Smooth muscle cell (in vitro differentiated cells): ENCODE results near the gene NPW. TPM values are rescaled to one million over a fixed set of nuclear protein-coding genes. Genes with fewer than 3 reads are reported as not detected.
A peak's percentile ranks its signal among the peaks of the same experiment; 100 is the strongest.

ENCODE experiments used
- DNase-seq: peaks from one replicate; lab custom pipeline; 2025; ENCODE audit not compliant: unreplicated experiment; lab: John Stamatoyannopoulos, UW
- H2AFZ ChIP-seq: fragments of 200-600 bp; sonication (generic); 2 replicates; pipeline ENCODE4 v1.6.0; 2016; ENCODE audit warnings: antibody characterized with exemption, low read depth, mild to moderate bottlenecking
- H3F3A ChIP-seq: fragments of 200-600 bp; sonication (generic); 2 replicates; pipeline ENCODE4 v1.6.0; 2017; ENCODE audit warnings: antibody characterized with exemption, low read depth
- H3K27ac ChIP-seq: fragments of 200-600 bp; sonication (generic); 2 replicates; pipeline ENCODE4 v1.5.1; 2016; ENCODE audit warnings: low read depth, mild to moderate bottlenecking
- H3K27me3 ChIP-seq: fragments of 200-600 bp; sonication (generic); 2 replicates; pipeline ENCODE4 v1.6.1; 2016; ENCODE audit warnings: low read depth, mild to moderate bottlenecking
- H3K36me3 ChIP-seq: fragments of 200-600 bp; sonication (generic); 2 replicates; pipeline ENCODE4 v1.5.1; 2016; ENCODE audit warnings: low read depth
- H3K4me1 ChIP-seq: fragments of 200-600 bp; sonication (generic); 2 replicates; pipeline ENCODE4 v1.5.1; 2016; ENCODE audit warnings: low read depth
- H3K4me2 ChIP-seq: fragments of 200-600 bp; sonication (generic); 2 replicates; pipeline ENCODE4 v1.6.0; 2016; ENCODE audit warnings: mild to moderate bottlenecking
- H3K4me3 ChIP-seq: fragments of 200-600 bp; sonication (generic); 2 replicates; pipeline ENCODE4 v1.5.1; 2016; ENCODE audit warnings: mild to moderate bottlenecking
- H3K79me2 ChIP-seq: fragments of 200-600 bp; sonication (generic); 2 replicates; pipeline ENCODE4 v1.6.0; 2016; ENCODE audit warnings: low read depth, mild to moderate bottlenecking
- H3K9ac ChIP-seq: fragments of 200-600 bp; sonication (generic); 2 replicates; pipeline ENCODE4 v1.6.0; 2016; ENCODE audit warnings: low read depth
- H3K9me3 ChIP-seq: fragments of 200-600 bp; sonication (generic); replicated peaks from 2 replicates; pipeline ENCODE4 v1.5.1; 2016; ENCODE audit warnings: low read depth
- H4K20me1 ChIP-seq: fragments of 200-600 bp; sonication (generic); 2 replicates; pipeline ENCODE4 v1.6.0; 2016; ENCODE audit warnings: low read depth
- CTCF ChIP-seq: fragments of 200-600 bp; sonication (generic); IDR thresholded peaks from 2 replicates; pipeline ENCODE4 v1.5.1; 2017; ENCODE audit warnings: borderline replicate concordance, mild to moderate bottlenecking, antibody characterized with exemption; ENCODE audit not compliant: insufficient read depth, poor library complexity, severe bottlenecking
- WGBS: methylation state at CpG from one replicate; pipeline ENCODE4 v1.1.7; 2016; ENCODE audit warnings: low lambda C conversion rate; 5-methylcytosine and 5-hydroxymethylcytosine counted together
- polyA plus RNA-seq: library from polyadenylated mRNA; unstranded; fragments of >200 nt; fragmentation: Nextera tagmentation; extraction: Ambion mirVana; gene quantifications from 2 replicates; pipeline ENCODE4 v1.2.1, GENCODE V29; 2016
- total RNA-seq: library from RNA; depleted of rRNA; stranded (reverse); fragments of >200 nt; gene quantifications from 2 replicates; pipeline ENCODE4 v1.2.3, GENCODE V29; 2014

NPW gene
- total and polyA plus RNA-seq, 2 experiments from 2014 or later, result 13.1 to 185 TPM

- H3K27me3 ChIP-seq, result peaks cover 47% of the 10 kb centered on the region
- H3K27ac ChIP-seq, result no peak overlapping the region
- H3K36me3 ChIP-seq, result no peaks in the 10 kb centered on the region
- no peak for DNase-seq
- H3K9ac ChIP-seq, result no peak overlapping the region
- no peaks in the 10 kb centered on the region for H4K20me1 ChIP-seq
- H3K9me3 ChIP-seq, result no peaks in the 10 kb centered on the region
- TF ChIP-seq CTCF, result no peak
- WGBS, result 98% methylated on average over 10 of the region's 10 CpGs
- no peak overlapping the region for H3K4me2 ChIP-seq
- no peak overlapping the region for H2AFZ ChIP-seq
- H3F3A ChIP-seq, result peaks cover 15% of the 10 kb centered on the region
- H3K79me2 ChIP-seq, result no peaks in the 10 kb centered on the region
- H3K4me3 ChIP-seq, result no peak overlapping the region
- H3K4me1 ChIP-seq, result peaks cover 18% of the 10 kb centered on the region
Measured at GRCh38 chr16:1987198-1987597, 32.4 kb upstream of the NPW start.

GRCh38 chr16:1989209-1990100 lies 30.1 kb upstream of the NPW start, which contains the start of gene SYNGR3:
Gene SYNGR3 (plus strand): TSS chr16:1989970. CDS start chr16:1990103, 133 bp downstream.
- Histone ChIP-seq H2AFZ (no peak within 1 kb of the TSS), H3F3A (peaks cover 14% of the 10 kb centered on the region), H4K20me1 (no peaks in the 10 kb centered on the region), H3K9me3 (no peaks in the 10 kb centered on the region), H3K4me3 (peak within 1 kb of the TSS; percentile 46), H3K27me3 (peaks cover 39% of the 10 kb centered on the region), H3K36me3 (no peaks in the 10 kb centered on the region), H3K4me2 (peak within 1 kb of the TSS; percentile 82), H3K4me1 (peaks cover 18% of the 10 kb centered on the region), H3K27ac (no peak within 1 kb of the TSS), H3K9ac (no peak within 1 kb of the TSS), H3K79me2 (no peaks in the 10 kb centered on the region)
- WGBS, result 13% methylated on average over 37 of the region's 67 CpGs
- TF ChIP-seq CTCF, result no peak
- no peak for DNase-seq

- Histone ChIP-seq H3K9ac (no peak overlapping the region), H3K4me3 (peak overlapping the region; percentile 46), H3K9me3 (no peaks in the 10 kb centered on the region), H4K20me1 (no peaks in the 10 kb centered on the region), H3K27ac (no peak overlapping the region), H3K4me2 (peak overlapping the region; percentile 82), H3K4me1 (peaks cover 13% of the 10 kb centered on the region), H3F3A (peaks cover 8% of the 10 kb centered on the region), H3K27me3 (peaks cover 39% of the 10 kb centered on the region), H3K36me3 (no peaks in the 10 kb centered on the region), H3K79me2 (no peaks in the 10 kb centered on the region), H2AFZ (no peak overlapping the region)
- 0% methylated on average over 4 of the region's 25 CpGs for WGBS
- no peak for DNase-seq
- no peak for TF ChIP-seq CTCF
Measured at GRCh38 chr16:1990101-1990350, 29.6 kb upstream of the NPW start.
